ENCODE data around the gene FOXL1.

The FOXL1 gene

DNA sequence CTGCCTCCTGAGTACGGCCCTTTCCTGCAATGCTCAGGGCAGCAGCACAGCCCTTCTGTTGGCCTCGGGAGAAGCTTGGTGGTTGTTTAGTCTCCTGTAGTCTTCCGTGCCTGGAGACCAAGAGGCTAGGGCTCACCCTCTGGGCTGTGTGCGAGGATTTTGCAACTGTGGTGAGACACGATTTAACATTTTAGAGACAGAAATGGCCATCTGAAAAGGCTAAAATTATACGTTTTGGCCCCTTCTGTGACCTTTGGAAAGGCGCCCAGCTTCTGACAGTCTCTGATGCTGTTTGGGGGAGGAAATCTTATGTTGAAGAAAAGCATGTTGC, 33.1 kb downstream of the FOXL1 start:
- DNase-seq (ENCODE audit: low spot score): no peak
- TF ChIP-seq CTCF (IDR thresholded peaks at IDR 0.05; ENCODE audit: extremely low read depth, insufficient read depth, missing control alignments): no peak
- in situ Hi-C loops (cut with MboI; ENCODE audit: low pct_unique_long_range_greater_than_20kb, low sequenced_read_pairs, unreplicated experiment): no loop called here

GRCh38 chr16:86611941-86612340, 33.6 kb downstream of the FOXL1 start:
- in situ Hi-C loops (cut with MboI; ENCODE audit: low pct_unique_long_range_greater_than_20kb, low sequenced_read_pairs, unreplicated experiment): no loop called here
- DNase-seq (ENCODE audit: low spot score): no peak
- no peak for TF ChIP-seq CTCF (IDR thresholded peaks at IDR 0.05; ENCODE audit: extremely low read depth, insufficient read depth, missing control alignments)

- no peak for DNase-seq (ENCODE audit: low spot score)
- no peak for TF ChIP-seq CTCF (IDR thresholded peaks at IDR 0.05; ENCODE audit: extremely low read depth, insufficient read depth, missing control alignments)
- in situ Hi-C loops (cut with MboI; ENCODE audit: low pct_unique_long_range_greater_than_20kb, low sequenced_read_pairs, unreplicated experiment): no loop called here
Observed at GRCh38 chr16:86614699-86615098, 36.4 kb downstream of the FOXL1 start.

DNA sequence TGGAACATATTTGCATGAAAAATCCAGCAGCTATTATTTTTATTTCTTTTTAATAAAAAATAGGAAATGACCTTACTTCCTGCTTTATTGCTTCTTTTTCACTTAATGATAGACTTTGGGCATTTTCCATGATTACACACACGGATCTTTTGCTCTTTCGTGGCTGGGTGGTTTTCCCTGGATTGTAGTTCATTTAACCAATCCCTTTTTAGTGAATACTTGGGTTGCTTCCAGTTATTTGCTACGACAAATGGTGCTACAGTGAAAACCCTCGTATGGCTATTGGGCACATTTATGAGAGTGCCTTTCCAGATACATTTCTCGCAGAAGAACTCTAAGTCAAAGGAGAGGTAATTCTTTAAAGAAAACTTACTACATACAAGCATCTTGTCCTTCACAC, 38.6 kb downstream of the FOXL1 start:
- no peak for TF ChIP-seq CTCF (IDR thresholded peaks at IDR 0.05; ENCODE audit: extremely low read depth, insufficient read depth, missing control alignments)
- in situ Hi-C loops (cut with MboI; ENCODE audit: low pct_unique_long_range_greater_than_20kb, low sequenced_read_pairs, unreplicated experiment): no loop called here
- no peak for DNase-seq (ENCODE audit: low spot score)

DNA sequence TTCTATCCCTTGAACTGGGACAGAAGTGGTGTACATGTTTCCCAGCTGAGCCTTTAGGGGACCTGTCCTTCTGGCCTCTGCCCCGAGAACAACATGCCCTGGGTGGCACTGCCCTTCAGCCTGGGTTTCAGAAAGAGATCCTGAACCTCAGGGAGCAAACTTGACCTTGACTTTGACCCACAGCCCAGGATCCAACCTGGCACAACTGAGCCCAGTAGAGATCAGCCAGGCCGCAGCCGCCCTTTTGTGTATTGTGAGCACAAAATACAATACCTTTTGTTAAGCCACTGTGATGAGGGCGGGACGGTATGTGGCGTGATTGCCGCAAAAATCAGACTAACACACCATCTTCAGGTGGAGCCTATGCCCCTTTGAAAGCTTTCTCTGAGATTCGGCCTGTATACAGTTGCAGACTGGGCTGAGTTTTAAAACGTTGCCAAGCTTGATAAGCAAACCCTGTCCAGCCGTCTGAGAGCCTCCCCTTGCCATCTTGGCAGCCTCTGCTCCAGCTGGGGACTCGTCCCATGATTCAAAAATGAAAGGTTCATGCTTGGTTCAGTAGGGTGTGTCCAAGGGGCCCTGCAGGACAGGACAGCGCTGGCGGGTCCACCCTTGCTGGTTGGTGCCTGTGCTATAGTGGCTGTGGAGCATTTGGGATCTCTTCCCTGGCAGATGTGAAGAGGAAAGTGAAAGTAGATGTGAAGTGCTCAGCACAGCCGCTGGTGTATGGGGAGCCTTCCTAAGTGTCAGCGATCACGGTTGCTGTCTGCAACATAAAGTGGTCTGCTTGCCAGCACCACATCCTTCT, 40.3 kb downstream of the FOXL1 start:
- in situ Hi-C loops (cut with MboI; ENCODE audit: low pct_unique_long_range_greater_than_20kb, low sequenced_read_pairs, unreplicated experiment): no loop called here
- no peak for TF ChIP-seq CTCF (IDR thresholded peaks at IDR 0.05; ENCODE audit: extremely low read depth, insufficient read depth, missing control alignments)
- no peak for DNase-seq (ENCODE audit: low spot score)

- no peak for TF ChIP-seq CTCF (IDR thresholded peaks at IDR 0.05; ENCODE audit: extremely low read depth, insufficient read depth, missing control alignments)
- DNase-seq (ENCODE audit: low spot score): no peak
- in situ Hi-C loops (cut with MboI; ENCODE audit: low pct_unique_long_range_greater_than_20kb, low sequenced_read_pairs, unreplicated experiment): no loop called here
Observed at GRCh38 chr16:86619239-86619794, 41.0 kb downstream of the FOXL1 start.
